Measurements from ENCODE around the gene PPIL1. TPM values are rescaled to one million over a fixed set of nuclear protein-coding genes. Genes with fewer than 3 reads are reported as not detected.

PPIL1 gene
- total and polyA plus RNA-seq, 2 of the 13 experiments (the other 11 are each of a cell fraction or from before 2014, with no cell fraction given) = 74.2 to 144 TPM

- TF ChIP-seq MXI1 (IDR thresholded peaks at IDR 0.05; ENCODE audit: borderline replicate concordance, low read depth, low read length) (peak; percentile 71; the same call in 2 of the 3 replicates), TP53 (CRISPR knock-in tag; conservative IDR thresholded peaks at IDR 0.05) (no peak), ZBTB44 (CRISPR knock-in tag; IDR thresholded peaks at IDR 0.05) (no peak), ZHX1 (CRISPR knock-in tag; IDR thresholded peaks at IDR 0.05; ENCODE audit: low read depth) (peak; percentile 98), NFATC3 (CRISPR knock-in tag; IDR thresholded peaks at IDR 0.05) (no peak), NR1H2 (CRISPR knock-in tag; IDR thresholded peaks at IDR 0.05; ENCODE audit: borderline replicate concordance, low read depth) (no peak), ZNF800 (CRISPR knock-in tag; IDR thresholded peaks at IDR 0.05) (no peak; the same call in 1 of the 2 replicates), REST (IDR thresholded peaks at IDR 0.05; ENCODE audit: borderline replicate concordance in 1 of 2, low read depth in 1 of 2, low read length in 2 of 2) (peak in 1 of 2 experiments; percentile 42; a peak in 1 of 4 replicates), GRHL1 (CRISPR knock-in tag; conservative IDR thresholded peaks at IDR 0.05) (no peak), ZNF784 (CRISPR knock-in tag; IDR thresholded peaks at IDR 0.05; ENCODE audit: borderline replicate concordance) (no peak; the same call in 1 of the 2 replicates), ZNF503 (CRISPR knock-in tag; IDR thresholded peaks at IDR 0.05) (peak; percentile 80)
Measured at GRCh38 chr6:36829919-36830544, 44.6 kb downstream of the PPIL1 start (continued).

All from HepG2 (cell line).